HG02852 (cell line): ENCODE results near the gene HADHA.
"Not testable (repeated sequence)": the region's sequence is repeated elsewhere in the genome, so short reads cannot be mapped to it uniquely, and the experiment has no call there.

ENCODE experiments used
- ATAC-seq: cut with Tn5 transposase; IDR thresholded peaks from one replicate; pipeline ENCODE4 v1.9.1; 2021; ENCODE audit warnings: mild to moderate bottlenecking, moderate library complexity; ENCODE audit not compliant: unreplicated experiment

The HADHA gene

DNA sequence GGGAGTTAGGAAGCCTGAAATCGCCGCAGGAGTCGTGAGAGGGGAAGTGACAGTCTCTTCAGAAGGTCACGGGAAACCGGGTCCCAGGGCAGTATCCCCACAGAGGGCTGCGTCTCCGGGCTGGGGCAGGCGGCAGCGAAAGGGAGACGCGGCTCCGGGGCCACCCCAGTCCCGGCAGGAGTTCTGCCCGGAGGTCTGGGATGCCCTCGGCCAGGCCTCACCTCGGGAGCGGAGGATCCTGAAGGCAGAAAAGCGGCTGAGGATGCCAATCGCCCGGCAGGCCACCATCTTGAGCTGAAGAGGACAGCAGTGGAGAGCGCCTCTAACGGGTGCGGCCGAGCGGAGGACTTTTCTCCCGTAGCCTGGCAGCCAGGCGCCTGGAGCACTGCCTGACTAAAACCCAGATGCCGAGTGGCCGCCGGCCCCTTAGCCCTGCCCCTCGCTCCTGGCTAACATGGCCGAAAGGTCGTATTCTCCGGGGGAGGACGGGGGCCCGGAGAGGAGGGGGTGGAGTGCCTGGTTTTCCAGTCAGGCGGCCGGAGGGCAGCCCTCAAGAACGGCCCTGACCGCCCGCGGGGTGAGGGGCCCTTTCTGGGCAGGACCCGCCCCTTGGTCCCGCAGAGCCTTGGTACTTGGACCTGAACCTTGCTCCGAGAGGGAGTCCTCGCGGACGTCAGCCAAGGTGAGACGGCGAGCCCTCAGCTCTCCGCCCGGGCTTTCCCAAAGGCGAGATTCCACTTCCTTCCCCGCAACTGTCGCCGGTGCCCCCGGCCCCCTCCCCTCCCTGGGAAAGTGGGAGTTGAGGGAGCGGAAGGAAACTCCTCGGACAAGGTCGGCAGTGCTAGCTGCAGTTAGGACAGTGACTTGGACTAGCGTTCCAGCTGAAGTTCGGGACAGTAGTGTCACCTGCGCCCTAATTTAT, at the start of gene HADHA, which contains the start of gene HADHB:
HADHA (minus strand) TSS at position 324 of the 922 bp plus-strand sequence; CDS start at position 288, 36 bp downstream.
HADHB (plus strand) TSS at position 631 of the 922 bp plus-strand sequence. CDS start 9,316 bp downstream, outside the sequence.
- ATAC-seq: peak; percentile 72

DNA sequence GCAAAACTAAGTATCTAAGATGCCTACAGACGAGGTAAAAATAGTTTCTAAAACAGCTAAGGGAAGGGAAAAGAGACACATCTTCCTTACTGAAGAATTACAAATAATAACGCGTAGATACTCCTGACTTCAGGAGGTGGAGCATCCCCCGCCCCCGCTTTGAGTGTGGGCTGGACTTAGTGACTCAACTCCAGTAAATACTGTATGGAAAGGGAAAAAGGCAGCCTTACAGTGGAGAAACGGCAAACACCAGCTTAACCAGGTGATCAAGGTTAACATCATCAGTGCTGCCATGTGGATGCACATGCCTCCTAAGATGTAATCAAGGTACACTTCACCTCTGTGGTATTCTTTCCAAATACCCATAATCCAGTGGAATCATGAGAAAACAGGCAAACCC, 48.2 kb upstream of the HADHA start:
- no peak for ATAC-seq

GRCh38 chr2:26290001-26290400, 45.6 kb upstream of the HADHA start:
- ATAC-seq: no peak

- ATAC-seq: no peak
Measured at GRCh38 chr2:26285931-26286330, 41.5 kb upstream of the HADHA start.

GRCh38 chr2:26284132-26284531, 39.7 kb upstream of the HADHA start:
- no peak for ATAC-seq

- ATAC-seq: no peak
Measured at GRCh38 chr2:26283606-26284005, 39.2 kb upstream of the HADHA start.

- ATAC-seq: no peak
Measured at GRCh38 chr2:26281226-26281625, 36.8 kb upstream of the HADHA start.

DNA sequence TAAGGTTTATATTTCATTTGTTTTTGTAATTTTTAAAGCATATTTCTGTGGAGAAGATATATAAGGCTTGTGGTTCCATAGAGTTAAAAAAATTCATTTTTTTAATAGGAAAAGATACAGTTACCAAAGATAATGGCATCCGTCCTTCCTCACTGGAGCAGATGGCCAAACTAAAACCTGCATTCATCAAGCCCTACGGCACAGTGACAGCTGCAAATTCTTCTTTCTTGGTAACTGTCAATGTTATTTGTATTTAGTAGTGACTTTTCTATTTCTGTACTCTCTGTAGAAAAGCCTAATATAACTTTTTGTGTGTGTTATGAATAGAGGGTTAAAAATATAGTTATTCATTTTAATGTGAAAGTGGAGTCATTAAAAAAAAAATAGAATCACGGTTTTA, 35.5 kb upstream of the HADHA start:
- no peak for ATAC-seq

- no peak for ATAC-seq
Measured at GRCh38 chr2:26276484-26277227, 32.2 kb upstream of the HADHA start.

DNA sequence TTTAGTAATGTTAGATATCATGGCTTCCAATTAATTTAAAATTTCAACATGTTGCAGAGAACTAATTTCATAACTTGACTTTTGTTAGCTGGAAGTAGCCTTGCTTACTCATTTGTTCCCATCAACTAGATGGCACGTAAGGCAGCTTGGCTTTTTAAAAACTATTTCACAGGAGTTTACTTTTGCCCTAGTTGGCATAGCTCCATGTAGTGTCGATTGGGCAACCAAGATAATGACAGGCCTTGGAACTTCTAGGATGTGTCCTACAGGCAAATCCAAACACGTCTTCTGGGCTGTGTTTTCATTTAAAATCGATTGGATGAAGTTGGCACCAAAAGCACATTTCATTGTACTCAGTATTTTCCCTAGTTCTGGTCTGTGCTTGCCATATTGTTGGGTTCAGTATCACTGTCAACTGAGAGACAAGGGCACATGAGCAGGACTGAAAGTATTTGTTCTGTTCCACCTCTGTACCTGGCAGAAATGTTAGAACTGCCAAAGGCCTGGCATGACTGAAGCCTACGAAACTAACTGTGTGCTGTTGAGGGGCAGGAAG, 29.7 kb upstream of the HADHA start:
- no peak for ATAC-seq

DNA sequence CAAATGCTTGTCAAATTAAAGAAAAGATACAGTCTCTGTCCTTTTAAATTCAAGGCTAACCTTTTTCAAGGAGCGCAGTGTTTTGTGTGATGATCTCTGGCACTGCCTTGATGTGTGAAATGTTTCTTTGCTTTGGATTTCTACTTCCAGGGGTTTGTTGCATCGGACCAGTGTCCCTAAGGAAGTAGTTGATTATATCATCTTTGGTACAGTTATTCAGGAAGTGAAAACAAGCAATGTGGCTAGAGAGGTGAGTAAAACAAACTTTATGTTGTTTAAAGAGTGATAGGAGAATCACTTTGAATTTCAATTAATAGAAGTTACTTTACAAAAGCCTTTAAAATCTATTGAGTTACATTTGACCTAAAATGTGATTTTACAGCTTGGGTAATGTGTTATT, 29.1 kb upstream of the HADHA start:
- ATAC-seq: no peak

DNA sequence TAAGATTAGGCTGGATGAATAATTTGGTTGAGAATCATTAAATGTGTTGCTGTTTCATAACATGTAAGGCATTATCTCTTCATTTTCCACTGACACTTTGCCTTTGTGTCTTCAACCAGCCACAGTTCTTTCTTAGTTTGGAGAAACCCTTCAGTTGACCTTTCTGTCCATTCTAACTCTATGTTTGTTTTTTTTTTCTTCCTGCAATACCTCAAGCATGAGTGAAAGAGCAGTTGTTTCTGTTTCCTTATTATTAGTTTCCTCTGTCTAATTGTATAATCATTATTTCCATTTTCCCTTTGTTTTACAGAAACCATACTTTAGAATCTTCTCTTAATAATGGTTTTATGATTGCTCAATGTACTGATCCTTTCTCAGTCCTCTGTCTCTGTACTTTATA, 25.9 kb upstream of the HADHA start:
- ATAC-seq: no peak

DNA sequence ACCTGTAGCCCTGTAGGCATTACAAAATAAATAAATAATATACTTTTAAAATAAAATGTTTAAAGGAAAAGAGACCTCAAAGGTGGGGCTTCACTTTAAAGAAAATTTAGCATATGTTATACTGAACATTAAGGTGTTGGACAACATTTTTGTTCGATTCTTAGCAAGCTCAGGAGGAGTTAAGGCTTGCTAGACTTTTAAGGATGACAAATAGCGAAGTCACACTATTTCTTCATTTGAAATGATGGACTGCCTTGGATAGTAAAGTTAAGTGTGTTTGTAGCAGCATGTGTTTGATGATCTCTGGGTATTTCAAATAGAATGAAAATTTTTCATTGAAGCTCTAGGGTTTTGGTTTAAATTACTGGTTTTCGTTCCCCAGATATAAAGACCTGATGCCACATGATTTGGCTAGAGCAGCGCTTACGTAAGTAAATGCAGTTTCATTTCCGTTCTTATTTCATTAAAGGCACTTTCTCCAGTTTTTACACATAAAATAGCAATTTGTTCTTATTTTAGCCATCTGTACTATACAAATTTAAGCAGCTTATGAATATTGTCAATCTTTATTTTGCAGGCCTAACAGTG, 25.2 kb upstream of the HADHA start:
- ATAC-seq: no peak

DNA sequence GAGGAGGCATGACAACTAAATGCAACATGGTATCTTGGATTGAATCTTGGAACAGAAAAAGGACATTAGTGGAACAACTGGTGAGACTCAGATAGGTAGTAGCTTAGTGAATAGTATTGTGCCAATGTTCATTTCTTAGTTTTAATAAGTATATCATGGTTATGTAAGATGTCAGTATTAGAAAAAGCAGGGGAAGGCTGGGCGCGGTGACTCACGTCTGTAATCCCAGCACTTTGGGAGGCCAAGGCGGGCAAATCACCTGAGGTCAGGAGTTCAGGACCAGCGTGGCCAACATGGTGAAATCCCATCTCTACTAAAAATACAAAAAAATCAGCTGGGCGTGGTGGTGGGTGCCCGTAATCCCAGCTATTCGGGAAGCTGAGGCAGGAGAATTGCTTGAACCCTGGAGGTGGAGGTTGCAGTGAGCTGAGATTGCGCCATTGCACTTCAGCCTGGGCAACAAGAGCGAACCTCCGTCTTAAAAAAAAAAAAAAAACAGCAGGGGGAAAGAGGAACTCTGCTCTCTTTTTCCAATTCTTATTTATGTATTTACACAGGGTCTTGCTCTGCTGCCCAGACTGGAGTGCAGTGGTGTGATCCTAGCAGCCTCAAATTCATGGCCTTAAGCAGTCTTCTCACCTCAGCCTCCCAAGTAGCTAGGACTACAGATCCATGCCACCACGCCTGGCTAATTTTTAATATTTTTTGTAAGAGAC, 24.4 kb upstream of the HADHA start:
- ATAC-seq: not testable (repeated sequence)

- ATAC-seq: no peak
Measured at GRCh38 chr2:26268213-26268612, 23.8 kb upstream of the HADHA start.

DNA sequence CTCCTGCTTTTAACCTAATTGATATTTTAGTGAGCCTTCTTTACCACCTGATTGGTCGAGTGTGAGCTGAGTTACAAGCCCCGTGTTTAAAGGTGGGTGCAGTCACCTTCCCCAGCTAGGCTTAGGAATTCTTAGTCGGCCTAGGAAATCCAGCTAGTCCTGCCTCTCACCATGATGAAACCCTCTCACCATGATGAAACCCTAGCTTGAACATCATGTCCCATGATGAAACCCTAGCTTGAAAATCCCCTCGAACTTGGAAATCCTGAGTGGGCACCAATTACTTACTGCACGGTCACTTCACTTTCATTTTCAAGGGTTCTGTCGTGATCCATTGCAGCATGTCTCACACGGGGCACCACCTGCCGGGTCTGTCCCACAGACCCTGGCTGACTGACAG, 14.4 kb upstream of the HADHA start:
- not testable (repeated sequence) for ATAC-seq

DNA sequence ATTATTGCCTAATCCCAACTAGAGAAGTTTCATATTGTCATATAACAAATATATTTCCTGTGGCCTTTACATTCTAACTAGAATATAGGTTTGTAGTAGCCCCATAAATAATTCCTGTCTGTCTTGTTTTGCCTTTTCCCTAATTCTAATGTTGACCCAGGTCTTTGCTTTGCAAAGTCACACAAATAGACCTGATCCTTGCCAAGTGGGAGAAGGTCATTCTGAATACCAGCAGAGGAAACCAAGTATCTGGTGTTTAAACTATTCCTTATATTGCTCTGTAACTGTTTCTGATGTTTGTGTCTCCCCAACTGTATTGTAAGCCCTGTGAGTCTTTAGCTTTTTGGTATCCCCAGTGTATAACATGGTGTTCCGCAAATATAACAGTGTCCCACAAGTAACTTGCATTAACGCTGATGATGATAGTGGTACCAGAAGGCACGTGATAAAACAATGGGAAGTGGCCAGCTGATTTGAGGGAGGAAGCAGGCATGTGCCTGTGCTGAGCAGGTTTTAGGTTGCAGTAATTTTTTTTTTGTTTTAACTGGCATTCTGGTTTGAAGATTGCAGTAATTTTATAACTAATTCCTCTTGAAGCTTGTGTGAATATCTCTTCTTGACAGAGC, 11.4 kb upstream of the HADHA start:
- no peak for ATAC-seq

GRCh38 chr2:26251893-26252292, 7.5 kb upstream of the HADHA start:
- ATAC-seq: no peak

DNA sequence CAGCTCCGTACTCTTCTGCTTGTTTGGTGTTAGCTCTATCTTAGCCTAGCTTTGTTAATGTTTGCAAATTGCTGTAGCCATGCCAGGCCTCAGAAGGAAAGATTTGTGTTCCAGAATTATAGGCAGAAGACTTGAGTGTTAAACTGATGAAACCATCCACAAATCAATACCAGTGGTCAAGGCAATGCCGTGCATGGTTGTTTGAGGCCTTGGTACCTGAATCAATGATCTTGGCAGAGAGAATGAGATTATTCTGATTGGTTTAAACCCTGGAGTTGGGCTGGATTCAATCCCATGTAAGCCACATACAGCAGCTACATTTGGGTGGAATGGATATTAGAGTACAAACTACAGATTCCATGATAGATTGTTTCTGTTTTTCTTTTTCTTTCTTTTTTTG, 5.2 kb upstream of the HADHA start:
- no peak for ATAC-seq

DNA sequence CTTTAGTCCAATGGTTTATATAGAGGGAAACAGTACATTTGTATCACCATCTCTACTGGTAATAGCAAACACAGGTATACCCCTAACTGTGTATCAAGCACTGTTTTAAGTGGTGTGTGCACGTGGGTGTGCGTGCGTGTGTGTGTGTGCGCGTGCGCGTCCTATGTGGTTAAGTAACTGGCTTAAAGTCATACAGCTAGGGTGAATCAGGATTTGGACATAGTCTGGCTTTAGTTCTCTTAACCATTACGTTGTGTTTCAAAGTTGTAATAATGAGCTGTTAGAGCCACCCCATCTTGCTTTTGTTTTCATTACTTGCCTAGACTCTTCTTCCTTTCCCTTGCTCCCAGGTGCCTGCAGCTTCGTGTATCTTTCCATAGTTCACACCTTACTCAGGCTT, 2.4 kb upstream of the HADHA start:
- no peak for ATAC-seq
